ENCODE data around the gene ASCC1.

GRCh38 chr10:72061930-72062329 is 154.1 kb downstream of the ASCC1 start:
- TF ChIP-seq POLR2A (IDR thresholded peaks at IDR 0.05) (no peak), CTCF (IDR thresholded peaks at IDR 0.05) (no peak), POLR2AphosphoS5 (IDR thresholded peaks at IDR 0.05) (no peak), EP300 (IDR thresholded peaks at IDR 0.05) (no peak)

All from gastroesophageal sphincter (tissue), 3 donors.